Uterus (tissue), 4 donors: Measurements from ENCODE around the gene HSD11B1. TPM values are rescaled to one million over a fixed set of nuclear protein-coding genes. Genes with fewer than 3 reads are reported as not detected.
A peak's percentile ranks its signal among the peaks of the same experiment; 100 is the strongest.

Experiments
- DNase-seq, 2 donors: peaks; one replicate each; pipeline ENCODE4 v3.0.0-alpha.2; 2019 to 2020
- H3K27ac ChIP-seq, 2 donors: fragments of 200-600 bp; sonication (generic); 1 replicate in 1 of 2; 2 replicates in 1 of 2; pipeline ENCODE4 v1.5.1; 2016 to 2018
- H3K27me3 ChIP-seq, 2 donors: fragments of 200-600 bp; sonication (generic); one replicate each; pipeline ENCODE4 v1.5.1; 2018 to 2019; ENCODE audit warnings: control low read depth in 1 of 2
- H3K36me3 ChIP-seq, 2 donors: fragments of 200-600 bp; sonication (generic); one replicate each; pipeline ENCODE4 v1.5.1; 2019; ENCODE audit warnings: control low read depth in 1 of 2
- H3K4me1 ChIP-seq, 2 donors: fragments of 200-600 bp; sonication (generic); one replicate each; pipeline ENCODE4 v1.5.1; 2018 to 2019; ENCODE audit warnings: control low read depth in 1 of 2
- H3K4me3 ChIP-seq, 2 donors: fragments of 200-600 bp; sonication (generic); 1 replicate in 1 of 2; 2 replicates in 1 of 2; pipeline ENCODE4 v1.5.1; 2018 to 2019; ENCODE audit warnings: mild to moderate bottlenecking in 1 of 2
- H3K9me3 ChIP-seq, 2 donors: fragments of 200-600 bp; sonication (generic); one replicate each; pipeline ENCODE4 v1.5.1; 2019; ENCODE audit warnings: control low read depth in 1 of 2
- POLR2A ChIP-seq, 2 donors: fragments of 450-650 bp; IDR thresholded peaks; one replicate each; pipeline ENCODE4 v1.6.1; 2016; ENCODE audit warnings: antibody characterized with exemption in 2 of 2, mild to moderate bottlenecking in 1 of 2, moderate library complexity in 1 of 2
- intact Hi-C: fragments of 100-400 bp; cut with DNase I; formaldehyde crosslinking; loops from one replicate; pipeline ENCODE4 v1.15.1; 2023; ENCODE audit warnings: low total_unique reads
- total RNA-seq, 4 donors: library from RNA; depleted of rRNA in 3 of 4; stranded (reverse); fragments of >200 nt in 3 of 4; gene quantifications; one replicate each; pipeline versions ENCODE4 v1.1.0 to v1.2.4, GENCODE V29; 2014 to 2023
- TF ChIP-seq, protein P1 (sequence below), 4 experiments: fragments of 200-600 bp in 2 of 4; fragments of 450-650 bp in 2 of 4; sonication (generic) in 2 of 4; IDR thresholded peaks; one replicate each; pipeline ENCODE4 v1.5.1; 2016 to 2019; ENCODE audit warnings: antibody characterized with exemption in 4 of 4, mild to moderate bottlenecking in 2 of 4, moderate library complexity in 1 of 4
- donor health status: DM: yes; HTN: yes; CAD: no.

The HSD11B1 gene
- total RNA-seq, 4 donors from 2014 or later = 0.59 to 12.8 (median 2.2) TPM

DNA sequence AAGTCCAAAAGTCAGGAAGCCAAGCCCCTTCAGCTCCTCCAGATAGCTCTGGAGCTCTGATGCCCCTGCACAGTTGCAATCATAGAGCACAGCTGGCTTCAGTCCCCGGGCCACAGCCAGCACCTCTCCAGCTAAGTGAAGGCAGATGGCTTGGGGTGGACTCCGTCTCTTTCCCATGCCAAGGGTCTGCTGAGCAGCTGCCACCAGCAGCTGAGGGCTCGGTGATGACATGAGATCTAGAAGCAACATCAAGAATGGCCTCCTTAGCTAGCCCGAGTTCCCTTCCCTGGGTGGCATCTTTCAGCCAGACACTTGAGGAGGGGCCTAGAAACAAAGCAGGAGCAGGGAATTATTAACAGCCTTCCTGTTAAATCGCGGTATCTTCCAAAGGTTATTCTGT, 78.7 kb downstream of the HSD11B1 start:
- H3K4me1 ChIP-seq = no peaks in the 10 kb centered on the region
- no peak for DNase-seq
- H3K9me3 ChIP-seq = no peaks in the 10 kb centered on the region
- no peak for TF ChIP-seq POLR2A (IDR thresholded peaks at IDR 0.05)
- TF ChIP-seq, protein P1, sequence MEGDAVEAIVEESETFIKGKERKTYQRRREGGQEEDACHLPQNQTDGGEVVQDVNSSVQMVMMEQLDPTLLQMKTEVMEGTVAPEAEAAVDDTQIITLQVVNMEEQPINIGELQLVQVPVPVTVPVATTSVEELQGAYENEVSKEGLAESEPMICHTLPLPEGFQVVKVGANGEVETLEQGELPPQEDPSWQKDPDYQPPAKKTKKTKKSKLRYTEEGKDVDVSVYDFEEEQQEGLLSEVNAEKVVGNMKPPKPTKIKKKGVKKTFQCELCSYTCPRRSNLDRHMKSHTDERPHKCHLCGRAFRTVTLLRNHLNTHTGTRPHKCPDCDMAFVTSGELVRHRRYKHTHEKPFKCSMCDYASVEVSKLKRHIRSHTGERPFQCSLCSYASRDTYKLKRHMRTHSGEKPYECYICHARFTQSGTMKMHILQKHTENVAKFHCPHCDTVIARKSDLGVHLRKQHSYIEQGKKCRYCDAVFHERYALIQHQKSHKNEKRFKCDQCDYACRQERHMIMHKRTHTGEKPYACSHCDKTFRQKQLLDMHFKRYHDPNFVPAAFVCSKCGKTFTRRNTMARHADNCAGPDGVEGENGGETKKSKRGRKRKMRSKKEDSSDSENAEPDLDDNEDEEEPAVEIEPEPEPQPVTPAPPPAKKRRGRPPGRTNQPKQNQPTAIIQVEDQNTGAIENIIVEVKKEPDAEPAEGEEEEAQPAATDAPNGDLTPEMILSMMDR (IDR thresholded peaks at IDR 0.05) = no peak
- peak overlapping the region in 1 of 2 donors; percentile 60 for H3K4me3 ChIP-seq
- no peak overlapping the region for H3K27ac ChIP-seq
- intact Hi-C loops = no loop called here
- no peaks in the 10 kb centered on the region for H3K36me3 ChIP-seq
- no peaks in the 10 kb centered on the region for H3K27me3 ChIP-seq

Other genes starting within 250 kb of the HSD11B1 start
- gene CAMK1G, start 121.1 kb upstream of the HSD11B1 start, total RNA-seq = 1 to 10 TPM in 1 of 4 donors, under 1 TPM in 1, not detected in 2; 0.43 to 5.6 TPM
- gene LAMB3, start 52.4 kb upstream of the HSD11B1 start, total RNA-seq = 10 to 100 TPM in 1 of 4 donors, under 1 TPM in 2, not detected in 1; under 0.01 to 17.4 (median 0.37) TPM
- gene G0S2, start 29.4 kb upstream of the HSD11B1 start, total RNA-seq = 10 to 100 TPM in 1 of 4 donors, 1 to 10 TPM in 1, not detected in 2; 4.5 to 13.2 TPM
- gene TRAF3IP3, start 51.2 kb downstream of the HSD11B1 start, total RNA-seq = 1 to 10 TPM in 3 of 4 donors, not detected in 1; 1.3 to 3.2 (median 1.3) TPM
- 1 to 10 TPM in 3 of 4 donors, under 1 TPM in 1; 0.88 to 5.0 (median 1.3) TPM for gene C1orf74, start 79.7 kb downstream of the HSD11B1 start, total RNA-seq
- 10 to 100 TPM in 1 of 4 donors, 1 to 10 TPM in 2, under 1 TPM in 1; 0.88 to 28.3 (median 4.0) TPM for gene IRF6, start 101.3 kb downstream of the HSD11B1 start, total RNA-seq
- 10 to 100 TPM in 2 of 4 donors, 1 to 10 TPM in 2; 6.8 to 12.4 (median 8.8) TPM for gene UTP25, start 123.1 kb downstream of the HSD11B1 start, total RNA-seq
- 1 to 10 TPM in 1 of 4 donors, under 1 TPM in 1, not detected in 2; under 0.01 to 1.0 TPM for gene SYT14, start 233.4 kb downstream of the HSD11B1 start, total RNA-seq